ENCODE measurements around the gene HK2. TPM values are rescaled to one million over a fixed set of nuclear protein-coding genes. Genes with fewer than 3 reads are reported as not detected.

Gene HK2
- total RNA-seq, 3 donors from 2014 or later, result 9.8 to 39.2 (median 19.9) TPM

GRCh38 chr2:74817304-74817675 is 16.6 kb upstream of the HK2 start:
- Histone ChIP-seq H3K9me3 (no peaks in the 10 kb centered on the region), H3K4me1 (no peaks in the 10 kb centered on the region), H3K4me3 (no peak overlapping the region), H3K27ac (no peak overlapping the region), H3K27me3 (no peaks in the 10 kb centered on the region), H3K36me3 (no peaks in the 10 kb centered on the region)
- intact Hi-C loops (cut with DNase I; ENCODE audit: low total_unique reads), result no loop called here
- TF ChIP-seq POLR2AphosphoS5 (IDR thresholded peaks at IDR 0.05), result no peak
- no peak for TF ChIP-seq POLR2A (IDR thresholded peaks at IDR 0.05)
- TF ChIP-seq CTCF (IDR thresholded peaks at IDR 0.05), result no peak
- no peak for DNase-seq (ENCODE audit: low spot score in 2 of 2)

- Histone ChIP-seq H3K4me3 (no peak overlapping the region), H3K36me3 (no peaks in the 10 kb centered on the region), H3K9me3 (no peaks in the 10 kb centered on the region), H3K27me3 (no peaks in the 10 kb centered on the region), H3K4me1 (no peaks in the 10 kb centered on the region), H3K27ac (no peak overlapping the region)
- intact Hi-C loops (cut with DNase I; ENCODE audit: low total_unique reads), result no loop called here
- DNase-seq (ENCODE audit: low spot score in 2 of 2), result no peak
- TF ChIP-seq POLR2AphosphoS5 (IDR thresholded peaks at IDR 0.05), result no peak
- no peak for TF ChIP-seq CTCF (IDR thresholded peaks at IDR 0.05)
- no peak for TF ChIP-seq POLR2A (IDR thresholded peaks at IDR 0.05)
Observed at GRCh38 chr2:74819702-74820101, 14.2 kb upstream of the HK2 start.

- Histone ChIP-seq H3K27ac (no peak overlapping the region), H3K9me3 (no peaks in the 10 kb centered on the region), H3K4me3 (no peak overlapping the region), H3K27me3 (no peaks in the 10 kb centered on the region), H3K36me3 (no peaks in the 10 kb centered on the region), H3K4me1 (no peaks in the 10 kb centered on the region)
- intact Hi-C loops (cut with DNase I; ENCODE audit: low total_unique reads), result no loop called here
- no peak for DNase-seq (ENCODE audit: low spot score in 2 of 2)
- no peak for TF ChIP-seq POLR2A (IDR thresholded peaks at IDR 0.05)
- no peak for TF ChIP-seq POLR2AphosphoS5 (IDR thresholded peaks at IDR 0.05)
Observed at GRCh38 chr2:74821177-74822126, 12.5 kb upstream of the HK2 start.

- intact Hi-C loops (cut with DNase I; ENCODE audit: low total_unique reads), result no loop called here
- no peak for TF ChIP-seq CTCF (IDR thresholded peaks at IDR 0.05)
- no peak for TF ChIP-seq POLR2AphosphoS5 (IDR thresholded peaks at IDR 0.05)
- TF ChIP-seq POLR2A (IDR thresholded peaks at IDR 0.05), result no peak
- no peaks in the 10 kb centered on the region for H3K36me3 ChIP-seq
- H3K4me3 ChIP-seq, result no peak overlapping the region
- no peak for DNase-seq (ENCODE audit: low spot score in 2 of 2)
- no peaks in the 10 kb centered on the region for H3K27me3 ChIP-seq
- H3K9me3 ChIP-seq, result no peaks in the 10 kb centered on the region
- no peaks in the 10 kb centered on the region for H3K4me1 ChIP-seq
- H3K27ac ChIP-seq, result no peak overlapping the region
Observed at GRCh38 chr2:74822771-74823566, 11.0 kb upstream of the HK2 start.

- no peak for DNase-seq (ENCODE audit: low spot score in 2 of 2)
- H3K36me3 ChIP-seq, result no peaks in the 10 kb centered on the region
- no peaks in the 10 kb centered on the region for H3K27me3 ChIP-seq
- H3K27ac ChIP-seq, result no peak overlapping the region
- no peaks in the 10 kb centered on the region for H3K4me1 ChIP-seq
- intact Hi-C loops (cut with DNase I; ENCODE audit: low total_unique reads), result no loop called here
- H3K9me3 ChIP-seq, result no peaks in the 10 kb centered on the region
- TF ChIP-seq POLR2AphosphoS5 (IDR thresholded peaks at IDR 0.05) (no peak), POLR2A (IDR thresholded peaks at IDR 0.05) (no peak), CTCF (IDR thresholded peaks at IDR 0.05) (no peak)
- no peak overlapping the region for H3K4me3 ChIP-seq
Observed at GRCh38 chr2:74824679-74825078, 9.2 kb upstream of the HK2 start.
